GM20000 (cell line): Measurements from ENCODE around the gene ERC1.

Experiments
- DNase-seq: peaks from one replicate; pipeline ENCODE4 v3.0.0; 2012; ENCODE audit warnings: low spot score
- TF ChIP-seq, protein P1 (sequence below): IDR thresholded peaks from 2 replicates; pipeline ENCODE4 v1.5.1; 2012; ENCODE audit warnings: mild to moderate bottlenecking, control low read depth; ENCODE audit errors: extremely low read depth, missing control alignments

ERC1 gene

DNA sequence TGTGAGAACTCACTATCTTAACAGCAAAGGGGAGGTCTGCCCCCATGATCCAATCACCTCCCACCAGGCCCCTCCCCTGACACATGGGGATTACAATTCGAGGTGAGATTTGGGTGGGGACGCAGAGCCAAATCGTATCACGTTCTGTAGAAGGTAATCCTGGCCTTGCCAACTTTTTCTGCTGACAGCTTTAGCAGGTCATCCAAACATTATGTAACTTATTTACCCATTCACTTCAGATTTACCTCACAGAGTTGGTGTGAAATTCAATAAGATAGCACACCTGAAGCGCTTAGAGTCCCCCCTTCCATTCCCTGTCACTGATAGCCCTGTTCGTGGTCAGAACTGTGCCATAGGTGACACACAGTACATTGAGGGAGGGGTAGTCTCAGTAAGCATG, 384.3 kb downstream of the ERC1 start:
- DNase-seq, result no peak
- TF ChIP-seq, protein P1, sequence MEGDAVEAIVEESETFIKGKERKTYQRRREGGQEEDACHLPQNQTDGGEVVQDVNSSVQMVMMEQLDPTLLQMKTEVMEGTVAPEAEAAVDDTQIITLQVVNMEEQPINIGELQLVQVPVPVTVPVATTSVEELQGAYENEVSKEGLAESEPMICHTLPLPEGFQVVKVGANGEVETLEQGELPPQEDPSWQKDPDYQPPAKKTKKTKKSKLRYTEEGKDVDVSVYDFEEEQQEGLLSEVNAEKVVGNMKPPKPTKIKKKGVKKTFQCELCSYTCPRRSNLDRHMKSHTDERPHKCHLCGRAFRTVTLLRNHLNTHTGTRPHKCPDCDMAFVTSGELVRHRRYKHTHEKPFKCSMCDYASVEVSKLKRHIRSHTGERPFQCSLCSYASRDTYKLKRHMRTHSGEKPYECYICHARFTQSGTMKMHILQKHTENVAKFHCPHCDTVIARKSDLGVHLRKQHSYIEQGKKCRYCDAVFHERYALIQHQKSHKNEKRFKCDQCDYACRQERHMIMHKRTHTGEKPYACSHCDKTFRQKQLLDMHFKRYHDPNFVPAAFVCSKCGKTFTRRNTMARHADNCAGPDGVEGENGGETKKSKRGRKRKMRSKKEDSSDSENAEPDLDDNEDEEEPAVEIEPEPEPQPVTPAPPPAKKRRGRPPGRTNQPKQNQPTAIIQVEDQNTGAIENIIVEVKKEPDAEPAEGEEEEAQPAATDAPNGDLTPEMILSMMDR, result no peak

DNA sequence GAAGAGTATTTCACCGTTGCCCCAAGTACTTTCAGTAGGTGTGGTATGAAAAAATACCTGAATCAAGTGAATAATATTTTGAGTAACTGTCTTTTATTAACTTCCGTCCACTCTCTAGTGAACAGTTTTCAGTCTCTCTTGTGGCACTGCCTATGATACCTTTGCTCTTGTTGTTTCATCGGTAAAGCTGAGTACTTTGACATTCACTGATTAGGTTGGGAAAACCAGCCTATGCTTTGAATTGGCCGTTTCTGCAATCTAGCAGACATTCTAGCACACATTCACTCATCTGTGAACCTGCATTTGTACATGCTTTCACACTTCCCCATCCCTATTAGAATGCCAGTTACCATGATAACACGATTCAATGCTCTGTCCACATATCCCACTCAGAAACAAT, 386.1 kb downstream of the ERC1 start:
- no peak for DNase-seq
- TF ChIP-seq, protein P1, result no peak

DNA sequence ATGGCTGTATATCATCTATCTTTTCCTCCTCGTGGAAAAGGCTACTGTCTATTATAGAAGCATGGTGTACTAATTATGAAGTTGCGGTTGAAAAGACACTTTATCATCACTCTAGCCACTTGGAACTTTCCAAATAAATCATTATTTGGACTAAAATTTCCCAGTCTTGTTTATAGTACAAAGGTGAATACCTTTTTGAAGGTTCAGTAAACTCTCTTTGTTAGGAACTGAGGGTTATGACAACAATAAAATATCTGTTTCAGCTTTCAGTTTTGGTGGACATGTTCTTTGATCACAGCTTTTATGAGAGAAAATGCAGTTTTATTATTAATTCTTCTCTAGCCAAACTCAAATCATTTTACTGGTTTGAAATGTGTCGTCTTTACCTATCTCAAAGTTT, 386.7 kb downstream of the ERC1 start:
- TF ChIP-seq, protein P1, result no peak
- no peak for DNase-seq

GRCh38 chr12:1380171-1380851, 389.3 kb downstream of the ERC1 start:
- TF ChIP-seq, protein P1, result no peak
- no peak for DNase-seq

GRCh38 chr12:1382151-1382550, 391.1 kb downstream of the ERC1 start:
- TF ChIP-seq, protein P1, result no peak

GRCh38 chr12:1382826-1383225, 391.8 kb downstream of the ERC1 start:
- TF ChIP-seq, protein P1, result no peak
- DNase-seq, result no peak

More at GRCh38 chr12:1382151-1382550, 391.1 kb downstream of the ERC1 start:
- DNase-seq, result no peak

GRCh38 chr12:1383758-1384157, 392.7 kb downstream of the ERC1 start:
- TF ChIP-seq, protein P1, result no peak
- DNase-seq, result no peak
